Osteoblast (primary cell): ENCODE results near the gene STRIP2. TPM values are rescaled to one million over a fixed set of nuclear protein-coding genes. Genes with fewer than 3 reads are reported as not detected.

Source experiments
- DNase-seq: peaks from one replicate; pipeline ENCODE4 v3.0.0; 2011; ENCODE audit warnings: low spot score, mixed read lengths; ENCODE audit not compliant: insufficient read length; ENCODE audit errors: missing footprints
- H2AFZ ChIP-seq: 2 replicates; pipeline ENCODE4 v1.6.0; 2011; ENCODE audit warnings: mild to moderate bottlenecking, low read length
- H3K27ac ChIP-seq: 2 replicates; pipeline ENCODE4 v1.5.1; 2011; ENCODE audit warnings: mild to moderate bottlenecking, low read depth, low read length, moderate library complexity
- H3K27me3 ChIP-seq: 2 replicates; pipeline ENCODE4 v1.6.0; 2012; ENCODE audit warnings: mild to moderate bottlenecking, control low read depth, inconsistent platforms, low read length, moderate library complexity; ENCODE audit not compliant: insufficient read depth
- H3K36me3 ChIP-seq: 2 replicates; pipeline ENCODE4 v1.5.1; 2011; ENCODE audit warnings: mild to moderate bottlenecking, low read length, control low read depth, moderate library complexity; ENCODE audit not compliant: insufficient read depth
- H3K4me1 ChIP-seq: 2 replicates; pipeline ENCODE4 v1.5.1; 2011; ENCODE audit warnings: mild to moderate bottlenecking, low read length, control low read depth, moderate library complexity; ENCODE audit not compliant: insufficient read depth
- H3K4me2 ChIP-seq: 2 replicates; pipeline ENCODE4 v1.6.0; 2011; ENCODE audit warnings: mild to moderate bottlenecking, low read length; ENCODE audit not compliant: insufficient read depth
- H3K4me3 ChIP-seq: fragments of 200-600 bp; sonication (generic); 3 replicates; pipeline ENCODE4 v1.5.1; 2012; ENCODE audit warnings: mild to moderate bottlenecking, low read length, inconsistent platforms; ENCODE audit not compliant: insufficient read depth
- H3K79me2 ChIP-seq: 2 replicates; pipeline ENCODE4 v1.6.0; 2012; ENCODE audit warnings: mild to moderate bottlenecking, low read length, control low read depth, inconsistent platforms; ENCODE audit not compliant: insufficient read depth
- H3K9me3 ChIP-seq: 2 replicates; pipeline ENCODE4 v1.5.1; 2011; ENCODE audit warnings: low read depth, low read length, control low read depth
- H4K20me1 ChIP-seq: 2 replicates; pipeline ENCODE4 v1.6.0; 2012; ENCODE audit warnings: mild to moderate bottlenecking, low read length, control low read depth; ENCODE audit not compliant: insufficient read depth
- CTCF ChIP-seq: IDR thresholded peaks from 2 replicates; pipeline ENCODE4 v1.5.1; 2011; ENCODE audit warnings: mild to moderate bottlenecking, low read depth, low read length, moderate library complexity; ENCODE audit errors: extremely low read depth
- total RNA-seq: library from RNA; depleted of rRNA; stranded (reverse); fragments of >200 nt; gene quantifications from 2 replicates; pipeline ENCODE4 v1.2.3, GENCODE V29; 2012

STRIP2 gene
- total RNA-seq, 1 donor, result 8.3 TPM

- Histone ChIP-seq H3K36me3 (no peaks in the 10 kb centered on the region), H3K79me2 (no peaks in the 10 kb centered on the region), H2AFZ (no peak overlapping the region), H3K27ac (no peak overlapping the region), H3K4me1 (no peaks in the 10 kb centered on the region), H3K4me3 (no peak overlapping the region), H3K27me3 (no peaks in the 10 kb centered on the region), H3K9me3 (no peaks in the 10 kb centered on the region), H4K20me1 (no peaks in the 10 kb centered on the region), H3K4me2 (no peak overlapping the region)
- no peak for DNase-seq
- no peak for TF ChIP-seq CTCF
Measured at GRCh38 chr7:129391546-129392171, 42.6 kb upstream of the STRIP2 start.

- Histone ChIP-seq H4K20me1 (no peaks in the 10 kb centered on the region), H3K27me3 (no peaks in the 10 kb centered on the region), H3K4me2 (no peak overlapping the region), H3K4me1 (no peaks in the 10 kb centered on the region), H3K79me2 (no peaks in the 10 kb centered on the region), H3K27ac (no peak overlapping the region), H3K9me3 (no peaks in the 10 kb centered on the region), H3K4me3 (no peak overlapping the region), H2AFZ (no peak overlapping the region), H3K36me3 (no peaks in the 10 kb centered on the region)
- no peak for DNase-seq
- no peak for TF ChIP-seq CTCF
Measured at GRCh38 chr7:129393255-129393654, 41.0 kb upstream of the STRIP2 start.

GRCh38 chr7:129394101-129394500 lies 40.1 kb upstream of the STRIP2 start:
- H3K36me3 ChIP-seq, result no peaks in the 10 kb centered on the region
- DNase-seq, result no peak
- H3K4me3 ChIP-seq, result no peak overlapping the region
- no peak overlapping the region for H3K4me2 ChIP-seq
- no peaks in the 10 kb centered on the region for H3K9me3 ChIP-seq
- H3K4me1 ChIP-seq, result no peaks in the 10 kb centered on the region
- H3K79me2 ChIP-seq, result no peaks in the 10 kb centered on the region
- no peaks in the 10 kb centered on the region for H4K20me1 ChIP-seq
- no peaks in the 10 kb centered on the region for H3K27me3 ChIP-seq
- H3K27ac ChIP-seq, result no peak overlapping the region
- H2AFZ ChIP-seq, result no peak overlapping the region
- no peak for TF ChIP-seq CTCF

GRCh38 chr7:129394982-129395914 lies 39.0 kb upstream of the STRIP2 start:
- no peak overlapping the region for H3K27ac ChIP-seq
- no peaks in the 10 kb centered on the region for H4K20me1 ChIP-seq
- no peaks in the 10 kb centered on the region for H3K9me3 ChIP-seq
- no peaks in the 10 kb centered on the region for H3K4me1 ChIP-seq
- H3K27me3 ChIP-seq, result no peaks in the 10 kb centered on the region
- no peak overlapping the region for H3K4me3 ChIP-seq
- no peak overlapping the region for H2AFZ ChIP-seq
- H3K36me3 ChIP-seq, result no peaks in the 10 kb centered on the region
- DNase-seq, result no peak
- no peak for TF ChIP-seq CTCF
- no peak overlapping the region for H3K4me2 ChIP-seq
- no peaks in the 10 kb centered on the region for H3K79me2 ChIP-seq
